HG02798 (cell line): ENCODE measurements around the gene CSRP2.
A peak's percentile ranks its signal among the peaks of the same experiment; 100 is the strongest.

ENCODE experiments used
- ATAC-seq: cut with Tn5 transposase; IDR thresholded peaks from one replicate; pipeline ENCODE4 v1.9.1; 2021; ENCODE audit warnings: mild to moderate bottlenecking; ENCODE audit not compliant: unreplicated experiment, poor library complexity

The CSRP2 gene

DNA sequence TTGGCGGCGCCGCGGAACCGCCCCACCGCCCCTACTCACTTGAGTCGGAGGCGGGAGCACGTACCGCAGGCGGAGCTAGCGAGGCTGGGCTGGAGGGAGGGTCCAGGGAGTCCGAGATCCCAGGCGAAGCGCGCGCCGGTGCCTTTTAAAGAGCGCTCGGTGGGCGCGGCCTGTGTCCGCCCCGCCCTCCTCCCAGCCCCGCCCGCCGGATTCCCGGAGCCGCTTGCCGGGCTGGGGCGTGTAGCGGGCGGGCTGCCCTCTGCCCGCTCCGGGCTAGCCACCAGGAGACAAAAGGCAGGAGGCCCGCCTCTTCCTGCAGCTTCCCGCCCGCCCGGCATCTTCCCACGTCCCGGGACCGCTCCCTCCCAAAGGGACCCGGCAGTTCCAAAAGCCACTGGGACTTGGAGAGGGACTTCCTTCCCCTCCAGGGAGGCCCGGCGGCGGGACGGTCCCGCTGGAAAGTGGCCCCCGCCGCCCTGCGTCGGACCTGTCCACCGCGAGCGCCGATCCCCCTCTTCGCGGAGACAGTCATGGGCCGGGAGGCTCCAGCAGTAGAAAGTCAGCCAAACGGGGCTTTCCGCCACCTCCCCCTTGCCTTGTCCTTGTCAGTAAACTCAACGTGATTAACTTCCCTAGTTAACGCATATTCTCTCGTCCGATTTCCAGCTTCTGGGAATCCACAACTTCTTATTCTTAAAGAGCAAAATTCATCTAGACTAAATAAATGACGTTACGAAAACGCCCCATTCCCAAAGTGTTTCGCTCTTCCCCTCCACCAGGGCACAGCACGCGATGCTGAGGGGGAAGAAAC, at the start of gene CSRP2:
Gene CSRP2 (minus strand): TSS at position 121 of the 811 bp plus-strand sequence. CDS start 12,759 bp downstream, outside the sequence.
- peak; percentile 94 for ATAC-seq

DNA sequence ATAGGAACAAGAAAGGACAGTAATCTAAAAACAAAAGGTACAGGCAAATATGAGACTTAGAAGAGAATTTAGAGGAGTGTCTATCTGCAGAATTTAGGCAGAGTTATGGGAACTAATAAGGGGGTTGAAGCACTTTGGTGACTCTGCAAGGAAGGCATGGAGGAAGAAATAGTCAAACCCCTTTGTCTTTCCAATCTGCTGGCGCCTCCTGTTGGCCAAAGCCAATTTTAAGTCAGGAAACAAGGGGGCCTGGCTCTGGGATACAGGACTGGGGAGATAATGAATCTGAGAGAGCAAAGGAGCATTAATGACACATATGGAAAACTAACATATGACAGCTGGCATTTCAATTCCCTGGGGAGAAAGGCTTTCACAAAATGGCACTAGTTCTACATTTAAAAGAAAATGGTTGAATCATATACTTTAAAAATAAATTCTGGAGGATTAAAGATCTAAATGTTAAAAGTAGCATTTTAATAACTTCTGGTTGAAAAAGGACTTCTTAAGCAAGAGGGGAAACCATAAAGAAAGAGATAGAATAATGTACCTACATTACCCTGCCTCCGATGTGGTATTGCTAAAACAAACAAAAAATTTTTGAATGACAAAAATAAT, 48.5 kb upstream of the CSRP2 start:
- peak; percentile 53 for ATAC-seq

DNA sequence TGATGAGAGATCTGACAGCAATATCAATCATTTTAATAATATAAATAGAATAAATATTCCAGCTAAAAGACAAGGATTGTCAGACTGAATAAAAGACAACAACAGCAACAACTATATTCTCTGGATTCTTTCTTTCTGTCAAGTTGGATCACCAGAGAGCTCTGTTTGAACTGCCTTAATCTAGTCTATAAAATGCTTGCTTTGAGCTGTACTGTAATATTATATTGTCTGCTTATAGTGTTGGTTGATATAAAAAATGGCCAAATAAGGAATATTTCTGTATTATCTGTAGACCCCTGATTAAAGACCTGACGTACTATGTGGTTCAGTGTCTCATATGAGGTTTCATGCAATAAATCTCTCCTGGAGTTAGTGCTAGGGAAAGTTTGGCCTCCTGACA, 46.3 kb upstream of the CSRP2 start:
- ATAC-seq, result no peak

DNA sequence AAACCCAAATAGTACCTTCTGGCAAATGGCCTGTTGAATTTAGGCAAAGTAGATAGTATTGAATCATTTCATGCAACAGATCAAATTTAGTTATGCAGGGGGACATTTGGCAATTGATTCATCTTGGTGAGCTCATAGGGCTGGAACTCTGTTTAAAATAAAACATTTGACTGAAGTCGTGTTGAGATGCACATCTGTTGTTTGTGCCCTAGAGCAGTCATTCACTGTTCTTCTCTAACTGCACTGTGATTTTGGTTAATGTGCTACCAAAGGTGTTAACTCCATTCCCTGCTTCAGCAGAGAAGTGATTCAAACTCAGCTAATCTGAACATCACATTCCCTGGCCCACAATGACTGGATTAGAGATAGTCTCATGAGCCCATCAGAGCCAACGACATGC, 44.0 kb upstream of the CSRP2 start:
- ATAC-seq, result no peak

DNA sequence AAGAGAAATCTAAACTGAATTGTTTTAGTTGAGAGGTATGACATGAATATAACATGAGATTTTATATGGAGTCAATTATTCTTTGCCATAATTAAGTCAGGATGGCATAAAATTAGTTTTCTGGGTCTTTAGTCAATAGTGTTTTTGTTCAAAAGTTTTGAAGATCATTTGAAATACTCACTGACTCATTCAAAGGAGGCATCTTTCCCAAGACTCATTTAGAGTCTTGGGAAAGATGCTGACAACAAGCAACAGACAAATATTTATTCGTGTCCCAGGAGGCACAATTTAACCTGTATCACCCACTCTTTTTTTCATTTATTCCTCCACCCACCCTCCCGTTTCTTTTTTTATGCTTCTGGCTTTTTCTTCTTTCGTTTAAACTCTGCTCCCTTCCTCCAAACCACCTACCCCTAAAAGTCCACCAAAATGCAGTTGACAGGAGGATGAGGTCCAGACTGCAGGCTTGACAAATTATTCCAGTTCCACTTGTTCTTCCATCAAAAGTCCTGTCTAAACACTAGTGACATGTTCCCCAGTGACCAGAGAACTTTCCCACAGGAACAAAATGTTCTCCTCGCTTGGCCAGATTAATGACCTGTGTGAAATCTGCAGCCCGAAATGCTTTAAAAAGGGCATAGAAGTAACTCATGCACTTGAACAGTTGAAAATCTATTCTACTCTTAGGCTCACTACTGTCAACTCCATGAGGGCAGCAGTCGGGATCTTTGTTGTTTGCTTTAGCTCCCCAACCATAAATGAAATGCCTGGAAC, 43.3 kb upstream of the CSRP2 start:
- no peak for ATAC-seq

DNA sequence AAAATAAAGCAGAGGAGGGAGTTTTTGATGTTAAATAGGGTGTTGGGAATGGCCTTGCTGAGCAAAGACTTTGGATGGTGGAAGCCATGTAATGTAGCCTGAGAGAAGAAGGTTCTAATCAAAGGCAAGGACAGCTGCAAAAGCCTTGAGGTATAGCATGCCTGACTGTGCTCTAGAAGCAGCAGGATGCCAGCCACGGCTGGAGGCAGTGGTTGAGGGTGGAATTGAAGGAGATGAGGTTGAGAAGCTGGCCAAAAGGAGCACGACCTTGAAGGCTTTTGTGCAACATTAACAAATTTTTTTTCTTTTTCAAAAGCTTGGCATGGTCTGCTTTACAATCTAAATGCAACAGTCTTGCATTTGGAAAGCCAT, 42.3 kb upstream of the CSRP2 start:
- ATAC-seq, result no peak

DNA sequence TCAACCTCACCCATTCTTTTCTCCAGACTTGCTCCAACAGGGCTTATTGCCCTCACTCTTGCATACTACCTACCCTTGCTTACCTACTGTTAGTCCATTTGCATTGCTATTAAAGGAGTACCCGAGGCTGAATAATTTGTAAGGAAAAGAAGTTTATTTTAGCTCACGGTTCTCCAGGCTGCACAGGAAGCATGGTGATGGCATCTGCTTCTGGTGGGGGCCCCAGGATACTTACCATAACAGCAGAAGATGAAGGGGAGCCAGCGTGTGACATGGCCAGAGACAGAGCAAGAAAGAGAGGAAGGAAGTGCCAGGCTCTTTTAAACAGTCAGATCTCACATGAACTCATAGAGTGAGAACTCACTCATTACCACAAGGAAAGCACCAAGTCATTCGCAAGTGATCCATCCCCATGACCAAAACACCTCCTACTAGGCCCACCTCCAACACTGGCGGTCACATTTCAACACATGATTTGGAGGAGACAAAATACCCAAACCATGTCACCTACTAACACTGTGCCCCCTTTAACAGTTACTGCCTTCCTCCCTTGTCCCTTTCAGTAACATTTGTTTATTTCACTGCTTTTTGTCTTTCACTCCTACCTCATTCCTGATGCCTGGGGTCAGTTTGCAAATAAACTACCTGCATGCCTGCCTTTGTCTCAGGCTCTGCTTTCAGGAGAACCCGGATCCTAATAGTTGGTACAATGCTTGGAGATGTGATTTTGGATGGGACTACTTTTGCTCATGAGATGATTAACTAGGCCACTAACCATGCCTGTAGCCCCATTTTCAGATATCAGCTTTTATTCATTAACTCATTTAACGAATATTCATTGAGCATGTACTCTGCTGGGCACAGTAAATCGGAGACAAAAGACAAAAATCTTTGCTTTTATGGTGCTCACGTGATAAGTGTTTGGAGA, 41.6 kb upstream of the CSRP2 start:
- peak; percentile 83 for ATAC-seq

DNA sequence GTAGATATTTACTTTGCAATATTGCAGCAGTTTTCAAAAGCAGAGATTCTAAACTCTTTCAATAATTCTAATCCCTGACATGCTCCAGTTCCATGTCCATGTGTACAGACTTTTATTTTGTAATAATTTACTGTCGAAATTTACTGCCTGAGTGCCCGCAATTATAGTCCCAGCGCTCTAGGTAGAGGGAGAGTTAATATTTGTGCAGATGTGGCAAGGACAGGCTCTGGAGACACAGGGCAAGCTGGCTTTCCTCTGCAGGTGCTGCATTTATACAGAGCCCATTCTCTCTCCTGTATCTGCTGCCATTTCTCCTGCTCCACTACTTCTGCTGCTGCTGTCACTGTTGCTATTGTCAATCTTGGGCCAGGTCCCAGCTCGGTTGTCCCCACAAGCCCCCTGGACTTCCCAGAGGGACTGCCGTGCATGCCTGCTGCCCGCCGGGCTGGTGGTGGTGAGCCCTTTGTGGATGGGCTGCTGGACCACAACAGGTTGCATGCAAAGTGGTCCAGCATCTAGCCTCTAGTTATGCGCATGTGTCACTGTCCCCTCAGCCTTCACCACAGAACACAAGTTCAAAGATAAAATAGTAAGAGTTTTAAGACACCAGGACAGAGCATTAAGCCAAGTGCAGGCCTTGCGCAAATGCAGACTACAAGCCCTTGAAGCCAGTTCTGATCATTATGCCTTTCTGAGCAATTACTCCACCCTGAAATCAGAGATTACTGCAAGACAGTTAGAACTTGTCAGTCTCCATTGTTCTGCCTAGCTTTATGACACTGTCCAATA, 40.8 kb upstream of the CSRP2 start:
- ATAC-seq, result peak; percentile 18

DNA sequence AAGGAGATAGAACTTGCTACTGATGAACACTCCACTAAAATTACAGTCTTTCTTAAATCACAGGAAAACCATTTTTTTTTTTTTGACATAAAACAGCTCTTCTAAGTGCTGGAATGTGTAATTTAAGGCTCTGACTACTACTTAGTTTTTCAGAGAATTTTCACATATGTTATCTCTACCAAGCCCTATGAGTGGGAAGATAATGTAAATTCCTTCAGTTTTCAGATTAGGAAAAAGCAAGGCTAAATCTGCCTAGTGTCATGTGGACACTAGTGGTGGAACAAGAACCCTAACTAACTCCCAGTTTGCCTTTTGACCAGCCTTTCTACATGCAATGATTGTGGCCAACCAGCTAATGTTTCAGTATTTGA, 37.3 kb upstream of the CSRP2 start:
- ATAC-seq, result no peak

DNA sequence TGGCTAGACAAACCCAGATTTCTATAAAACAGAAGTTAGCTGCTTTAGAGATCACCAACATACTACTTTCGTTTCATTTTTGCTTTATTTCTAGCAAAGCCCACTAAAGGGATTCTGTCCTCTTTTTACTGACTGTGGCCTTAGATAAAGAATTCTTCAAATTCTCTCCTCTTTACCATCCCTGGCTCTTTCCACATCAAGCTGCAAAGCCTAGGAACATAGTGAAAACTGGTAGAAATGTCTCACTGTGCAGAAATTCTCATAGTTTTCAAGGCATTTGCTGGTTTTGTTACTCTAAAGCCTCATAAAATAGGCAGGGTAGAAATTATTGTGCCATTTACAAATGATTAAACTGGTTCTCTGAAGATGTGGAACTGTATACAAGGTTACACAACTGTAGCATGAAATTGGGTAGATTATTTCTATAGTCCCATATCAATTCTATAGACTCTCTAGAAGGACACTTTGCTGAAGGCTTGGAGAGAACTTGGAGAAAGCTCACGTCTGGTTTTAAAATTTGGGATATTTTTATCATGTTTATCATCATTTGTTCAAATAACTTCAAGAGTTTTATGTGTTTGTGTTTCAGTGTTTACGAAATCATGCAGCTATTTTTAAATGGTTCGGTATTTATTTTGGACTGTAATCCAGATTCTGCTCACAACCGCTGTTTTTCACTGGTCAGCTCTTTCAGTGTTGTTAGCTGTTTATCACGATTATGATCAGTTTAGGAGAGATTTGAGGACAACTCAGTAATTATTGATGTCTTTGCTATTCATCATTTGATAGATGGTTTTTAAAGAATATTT, 36.7 kb upstream of the CSRP2 start:
- no peak for ATAC-seq

DNA sequence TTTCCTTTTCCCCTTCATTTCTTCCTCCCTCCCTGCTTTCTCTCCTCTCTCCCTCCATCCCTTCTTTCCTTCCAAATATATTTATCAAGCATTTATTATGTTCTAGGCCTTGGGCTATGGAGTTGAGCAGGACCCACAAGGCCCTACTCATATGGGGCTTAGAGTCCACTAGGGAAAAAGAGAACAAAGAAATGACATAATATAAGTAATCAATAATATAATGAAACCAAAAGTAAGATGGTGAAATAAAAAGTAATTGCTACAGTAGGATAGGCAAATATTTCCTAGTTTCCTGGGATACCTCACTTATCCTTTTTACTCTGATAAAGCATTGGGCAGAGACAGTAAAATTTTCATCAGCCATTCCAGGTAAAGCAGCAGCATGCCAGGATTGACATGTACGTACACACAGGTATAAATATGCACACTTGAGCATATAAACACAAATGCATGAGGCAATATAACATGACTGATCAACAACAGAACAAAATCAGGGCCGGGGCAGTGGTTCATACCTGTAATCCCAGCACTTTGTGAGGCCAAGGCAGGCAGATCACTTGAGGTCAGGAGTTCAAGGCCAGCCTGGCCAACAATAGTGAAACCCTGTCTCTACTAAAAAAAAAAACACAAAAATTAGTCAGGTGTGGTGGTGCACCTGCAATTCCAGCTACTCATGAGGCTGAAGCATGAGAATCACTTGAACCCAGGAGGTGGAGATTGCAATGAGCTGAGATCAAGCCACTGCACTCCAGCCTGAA, 35.5 kb upstream of the CSRP2 start:
- no peak for ATAC-seq

DNA sequence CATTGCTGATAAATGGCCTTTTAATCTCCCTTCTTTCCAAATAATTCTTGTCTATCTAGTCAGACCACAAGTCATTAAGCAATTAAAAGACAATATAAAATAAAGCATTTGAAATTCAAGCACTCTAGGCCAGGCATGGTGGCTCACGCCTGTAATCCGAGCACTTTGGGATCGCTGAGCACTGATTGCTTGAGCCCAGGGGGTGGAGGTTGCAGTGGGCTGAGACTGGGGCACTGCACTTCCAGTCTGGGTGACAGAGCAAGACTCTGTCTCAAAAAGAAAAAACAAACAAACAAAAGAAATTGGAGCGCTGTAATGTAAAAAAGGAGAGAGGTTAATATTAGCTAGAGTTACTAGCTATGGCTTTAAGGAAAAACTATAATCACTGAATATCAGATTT, 30.5 kb upstream of the CSRP2 start:
- no peak for ATAC-seq

DNA sequence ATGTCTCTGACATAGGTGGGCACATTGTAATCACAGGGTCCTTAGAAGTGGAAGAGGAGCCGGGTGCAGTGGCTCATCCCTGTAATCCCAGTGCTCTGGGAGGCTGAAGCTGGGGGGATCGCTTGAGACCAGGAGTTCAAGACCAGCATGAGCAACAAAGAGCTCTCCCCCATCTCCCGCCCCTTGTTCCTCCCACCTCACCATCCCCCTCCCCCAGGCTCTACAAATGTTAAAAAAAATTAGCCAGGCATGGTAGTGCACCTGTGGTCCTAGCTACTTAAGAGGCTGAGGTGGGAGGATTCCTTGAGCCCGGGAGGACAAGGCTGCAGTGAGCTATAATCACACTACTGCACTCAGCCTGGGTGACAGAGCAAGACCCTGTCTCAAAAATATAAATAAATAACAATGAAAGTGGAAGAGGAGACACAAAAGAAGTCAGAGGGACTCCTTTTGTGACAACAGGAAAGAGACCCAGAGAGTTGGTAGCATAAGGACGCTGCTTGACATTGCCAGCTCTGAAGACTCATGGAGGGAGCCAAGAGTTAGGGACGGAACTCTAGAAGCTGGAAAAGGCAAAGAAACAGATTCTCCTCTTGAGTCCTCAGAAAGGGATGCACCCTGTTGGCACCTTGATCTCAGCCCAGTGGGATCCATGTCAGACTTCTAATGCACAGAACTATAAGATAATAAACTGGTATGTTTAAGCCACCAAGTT, 29.6 kb upstream of the CSRP2 start:
- no peak for ATAC-seq

DNA sequence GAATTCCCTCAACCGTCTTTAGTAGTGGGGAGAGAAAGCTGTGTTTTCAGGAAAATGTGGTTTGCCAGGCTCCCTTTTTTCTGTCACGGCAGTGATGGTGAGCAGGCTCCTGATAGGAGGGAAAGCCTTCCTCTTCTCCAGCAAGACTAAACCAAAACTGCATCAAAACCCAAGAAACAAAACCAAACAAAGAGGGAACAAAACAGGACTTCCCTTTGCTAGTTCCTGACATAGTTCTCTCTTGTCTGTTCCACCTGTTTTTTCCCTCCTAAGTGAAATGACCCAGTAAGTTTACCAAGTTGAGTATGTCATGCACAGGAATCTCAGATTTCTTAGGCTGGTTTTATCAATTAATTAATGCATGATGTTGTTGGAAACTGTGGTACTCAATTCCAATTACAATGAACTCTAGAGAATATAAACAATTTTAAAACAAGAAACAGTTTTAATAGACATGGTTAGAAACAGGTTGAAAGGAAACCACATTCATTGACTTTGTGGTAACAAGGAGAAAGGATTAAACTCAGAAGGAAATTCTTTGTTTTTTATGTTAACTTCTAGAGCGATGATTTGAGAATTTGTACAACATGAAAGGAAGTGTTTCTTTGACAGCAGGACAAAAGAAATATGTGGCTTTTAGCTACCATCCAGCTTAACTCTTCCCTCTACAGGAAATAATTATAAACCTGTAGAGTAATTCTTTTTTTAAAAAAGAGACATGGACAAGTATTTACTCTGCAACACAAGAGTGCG, 23.0 kb upstream of the CSRP2 start:
- ATAC-seq, result no peak

DNA sequence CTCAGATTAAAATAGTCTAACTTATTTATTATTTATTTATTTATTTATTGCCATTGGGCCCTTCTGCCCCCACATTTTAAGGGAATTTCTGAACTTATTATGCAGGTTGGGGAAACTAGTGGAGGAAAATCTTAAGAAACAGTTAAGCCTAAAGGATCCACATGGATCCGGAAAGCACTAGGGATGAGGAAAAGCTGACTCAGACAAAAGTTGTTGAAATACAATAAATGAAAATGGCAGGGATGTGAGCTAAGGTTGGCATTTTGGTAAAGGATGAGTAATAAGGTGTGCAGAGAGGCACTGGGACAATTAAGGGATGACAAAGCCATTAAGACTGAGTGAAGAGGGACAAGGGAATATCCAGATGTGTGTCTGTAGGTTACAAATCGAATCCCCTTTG, 20.7 kb upstream of the CSRP2 start:
- no peak for ATAC-seq

DNA sequence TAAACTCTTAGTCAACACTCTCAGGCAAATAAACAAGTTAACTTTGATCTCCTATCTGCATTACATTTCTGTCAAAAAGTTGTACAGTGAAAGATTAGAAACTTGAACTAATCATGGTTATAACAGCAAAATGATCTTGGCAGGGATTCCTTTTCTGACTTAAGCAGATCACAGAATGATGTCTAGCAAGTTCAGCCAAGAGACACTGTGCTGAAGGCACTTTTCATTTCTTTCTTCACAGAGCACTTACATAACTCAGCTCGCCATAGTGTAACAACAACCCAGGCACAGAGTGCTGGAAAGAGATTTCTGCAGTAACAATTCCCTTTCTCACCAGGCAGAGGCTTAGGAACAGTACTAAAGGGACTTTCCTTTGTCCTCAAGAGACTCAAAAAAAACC, 19.6 kb upstream of the CSRP2 start:
- no peak for ATAC-seq

DNA sequence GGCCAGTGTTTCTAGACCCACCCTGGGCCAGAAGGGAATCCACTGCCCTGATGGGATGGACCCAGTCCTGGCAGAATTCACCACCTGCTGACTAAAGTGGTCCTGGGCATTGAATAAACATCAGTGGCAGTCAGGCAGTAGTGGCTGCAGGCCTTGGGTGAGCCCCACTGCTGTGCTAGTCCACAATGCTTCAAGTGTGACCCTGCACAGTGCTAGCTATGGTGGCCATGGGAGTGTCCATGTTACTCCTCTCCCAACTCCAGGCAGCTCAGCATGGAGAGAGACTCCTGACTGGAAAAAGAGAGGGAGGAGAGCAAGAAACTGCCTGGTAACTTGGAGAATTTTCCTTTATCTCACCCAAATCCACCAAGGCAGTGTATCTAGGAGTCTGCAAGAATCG, 17.5 kb upstream of the CSRP2 start:
- no peak for ATAC-seq
